Measurements from ENCODE around the gene PAXIP1.

DNA sequence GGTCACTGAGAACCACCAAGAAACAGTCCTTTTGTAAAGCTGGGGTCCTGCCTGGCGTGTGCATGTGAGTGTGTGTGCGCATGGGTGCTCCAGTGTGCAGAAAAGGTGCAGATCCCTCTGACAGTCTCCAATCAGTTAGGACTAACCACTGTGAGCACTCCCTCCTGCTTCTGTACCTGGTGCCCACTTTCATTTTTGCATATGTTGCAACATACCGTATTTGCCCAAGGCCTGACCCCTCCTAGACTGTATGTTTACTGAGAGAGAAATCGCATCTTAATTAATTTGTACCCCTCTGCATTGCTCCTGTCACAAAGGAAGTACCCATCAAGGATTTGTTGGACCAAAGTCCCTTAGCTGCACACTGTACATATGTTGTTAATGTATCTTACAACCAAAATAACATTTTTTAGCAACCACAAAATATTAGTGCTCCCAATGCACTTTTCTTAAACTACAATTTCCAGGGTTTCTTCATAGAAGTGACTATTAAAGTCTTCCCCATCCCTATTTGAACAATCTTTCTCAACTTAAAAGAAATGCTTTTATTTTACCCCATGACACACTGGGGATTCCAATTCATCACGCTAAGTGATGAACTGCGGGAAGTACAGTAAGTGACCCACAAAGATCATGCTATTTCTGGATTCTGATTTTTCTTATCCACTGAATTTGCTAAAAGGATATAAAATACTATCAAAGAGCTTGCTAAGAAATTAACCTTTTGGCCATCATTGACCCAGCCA lies 16.6 kb downstream of the PAXIP1 start:
- TF ChIP-seq FOXK2 (IDR thresholded peaks at IDR 0.05) (no peak), SP1 (IDR thresholded peaks at IDR 0.05) (no peak), ZNF384 (IDR thresholded peaks at IDR 0.05) (no peak), FOXM1 (IDR thresholded peaks at IDR 0.05; ENCODE audit: borderline replicate concordance) (no peak), L3MBTL2 (conservative IDR thresholded peaks at IDR 0.05) (no peak), ARNT (IDR thresholded peaks at IDR 0.05) (no peak), SUZ12 (IDR thresholded peaks at IDR 0.05) (no peak), ELF4 (IDR thresholded peaks at IDR 0.05) (no peak), FOXA1 (IDR thresholded peaks at IDR 0.05) (no peak)
